Common myeloid progenitor, CD34-positive (primary cell): ENCODE measurements around the gene WDR36.

Experiments
- CTCF ChIA-PET: fragments of 350-600 bp; sonication (Branson Sonifier 250); formaldehyde crosslinking; loops from one replicate; lab custom pipeline; 2021; ENCODE audit warnings: antibody characterized with exemption; lab: Charles Lee
- POLR2A ChIA-PET: fragments of 350-600 bp; sonication (Branson Sonifier 250); formaldehyde crosslinking; loops from one replicate; lab custom pipeline; 2021; ENCODE audit warnings: antibody characterized with exemption; lab: Charles Lee
- DNase-seq, 3 donors: peaks; one replicate each; pipeline versions ENCODE4 v3.0.0 to v3.0.0-alpha.2; 2013
- H3K27ac ChIP-seq, 2 experiments: 1 replicate in 1 of 2; 2 replicates in 1 of 2; pipeline ENCODE4 v1.7.0; 2013; ENCODE audit warnings: inconsistent platforms in 2 of 2, low read length in 2 of 2, mild to moderate bottlenecking in 2 of 2, low read depth in 1 of 2, moderate library complexity in 1 of 2; ENCODE audit not compliant: severe bottlenecking in 2 of 2, insufficient read depth in 1 of 2, poor library complexity in 1 of 2
- H3K27me3 ChIP-seq, 5 experiments: replicated peaks in 2 of 5; 1 replicate in 3 of 5; 2 replicates in 2 of 5; pipeline versions ENCODE4 v1.6.1 to v1.7.0; 2013; ENCODE audit warnings: low read length in 4 of 5, mild to moderate bottlenecking in 2 of 5, moderate library complexity in 2 of 5, inconsistent platforms in 1 of 5; ENCODE audit not compliant: insufficient read depth in 5 of 5, control insufficient read depth in 4 of 5
- H3K36me3 ChIP-seq, 4 experiments: 1 replicate in 2 of 4; 2 replicates in 2 of 4; pipeline versions ENCODE4 v1.6.1 to v1.7.0; 2013; ENCODE audit warnings: low read length in 3 of 4, control low read depth in 1 of 4, mild to moderate bottlenecking in 1 of 4; ENCODE audit not compliant: control insufficient read depth in 4 of 4, insufficient read depth in 4 of 4
- H3K4me1 ChIP-seq, 4 experiments: 1 replicate in 3 of 4; 2 replicates in 1 of 4; pipeline versions ENCODE4 v1.6.1 to v1.7.1; 2013; ENCODE audit warnings: low read length in 3 of 4, mild to moderate bottlenecking in 3 of 4, control low read depth in 1 of 4, inconsistent platforms in 1 of 4, moderate library complexity in 1 of 4; ENCODE audit not compliant: control insufficient read depth in 4 of 4, insufficient read depth in 4 of 4; ENCODE audit errors: control extremely low read depth in 1 of 4
- H3K4me3 ChIP-seq, 7 experiments: 1 replicate in 4 of 7; 2 replicates in 3 of 7; pipeline versions ENCODE4 v1.5.1 to v1.7.0; 2013; ENCODE audit warnings: mild to moderate bottlenecking in 7 of 7, low read length in 6 of 7, moderate library complexity in 6 of 7, inconsistent platforms in 2 of 7, low read depth in 2 of 7, control low read depth in 1 of 7; ENCODE audit not compliant: insufficient read depth in 4 of 7, control insufficient read depth in 1 of 7; ENCODE audit errors: extremely low read depth in 1 of 7
- H3K9me3 ChIP-seq, 5 experiments: 1 replicate in 4 of 5; 2 replicates in 1 of 5; pipeline versions ENCODE4 v1.6.1 to v1.7.1; 2013; ENCODE audit warnings: low read length in 4 of 5, mild to moderate bottlenecking in 2 of 5, inconsistent platforms in 1 of 5, low read depth in 1 of 5, moderate library complexity in 1 of 5; ENCODE audit not compliant: control insufficient read depth in 4 of 5, insufficient read depth in 2 of 5; ENCODE audit errors: control extremely low read depth in 1 of 5
- WGBS: methylation state at CpG from one replicate; pipeline ENCODE4 v1.1.5; 2013; ENCODE audit not compliant: insufficient coverage; 5-methylcytosine and 5-hydroxymethylcytosine counted together

WDR36 gene

DNA sequence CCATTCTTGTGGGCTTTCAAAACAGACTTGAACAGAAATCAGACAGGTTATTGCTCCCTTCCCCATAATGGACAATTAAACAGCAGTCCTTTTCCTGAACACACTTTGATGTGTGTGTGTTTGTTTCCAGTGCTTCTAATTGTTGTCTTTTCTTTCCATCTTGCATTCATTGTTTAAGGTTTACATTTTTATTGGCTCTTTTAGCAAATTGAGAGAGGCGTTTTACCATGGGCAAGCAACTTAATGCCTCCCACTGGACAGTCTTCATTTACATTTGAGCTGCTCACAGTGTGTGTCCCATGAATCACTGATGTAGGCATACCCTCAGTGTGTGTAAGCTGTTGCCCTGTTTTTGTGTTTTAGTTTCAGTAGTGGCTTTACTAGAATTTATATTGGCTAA is 25.0 kb downstream of the WDR36 start:
- Histone ChIP-seq H3K27ac (no peak overlapping the region), H3K4me1 (peaks cover 0 to 12% (median 1%) of the 10 kb centered on the region in 4 experiments), H3K4me3 (no peak overlapping the region), H3K9me3 (no peaks in the 10 kb centered on the region), H3K27me3 (no peaks in the 10 kb centered on the region), H3K36me3 (peaks cover 12 to 68% (median 38%) of the 10 kb centered on the region in 4 experiments)
- ChIA-PET POLR2A (no interaction called here), CTCF (interaction anchor here (1.0 to 1.6 kb wide), 2 partner anchors 10 to 17 kb away, joined by 3 to 4 read pairs; no protein-coding TSS in a partner anchor)
- no peak for DNase-seq
- no CpG with 5 or more reads among the region's 1 CpG for WGBS

DNA sequence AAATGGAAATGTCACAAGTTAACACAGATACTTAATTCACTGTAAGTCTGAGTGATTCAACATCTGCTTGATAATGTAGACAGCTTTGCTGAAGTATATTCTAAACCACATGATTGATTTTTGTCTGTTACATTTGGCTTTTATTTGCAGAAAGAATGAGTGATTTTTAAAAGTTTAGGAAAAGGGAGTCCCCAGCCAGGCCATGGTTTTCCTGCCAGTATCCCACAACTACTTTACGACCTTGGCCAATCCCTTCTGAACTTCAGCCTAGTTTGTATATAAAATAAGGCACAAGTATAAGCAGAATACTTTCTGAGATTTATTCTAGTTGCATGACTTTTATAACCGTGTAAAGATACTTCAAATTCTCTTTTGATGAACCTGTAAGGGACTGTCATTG is 27.1 kb downstream of the WDR36 start:
- Histone ChIP-seq H3K27ac (no peak overlapping the region), H3K36me3 (peaks cover 13 to 70% (median 40%) of the 10 kb centered on the region in 4 experiments), H3K4me1 (peaks cover 0 to 12% (median 1%) of the 10 kb centered on the region in 4 experiments), H3K4me3 (no peak overlapping the region), H3K9me3 (no peaks in the 10 kb centered on the region), H3K27me3 (no peaks in the 10 kb centered on the region)
- POLR2A ChIA-PET = no interaction called here
- no CpG with 5 or more reads among the region's 2 CpGs for WGBS
- CTCF ChIA-PET = interaction anchor here (0.7 kb wide), 1 partner anchor 12 kb away, joined by 4 read pairs; no protein-coding TSS in a partner anchor
- DNase-seq = no peak

DNA sequence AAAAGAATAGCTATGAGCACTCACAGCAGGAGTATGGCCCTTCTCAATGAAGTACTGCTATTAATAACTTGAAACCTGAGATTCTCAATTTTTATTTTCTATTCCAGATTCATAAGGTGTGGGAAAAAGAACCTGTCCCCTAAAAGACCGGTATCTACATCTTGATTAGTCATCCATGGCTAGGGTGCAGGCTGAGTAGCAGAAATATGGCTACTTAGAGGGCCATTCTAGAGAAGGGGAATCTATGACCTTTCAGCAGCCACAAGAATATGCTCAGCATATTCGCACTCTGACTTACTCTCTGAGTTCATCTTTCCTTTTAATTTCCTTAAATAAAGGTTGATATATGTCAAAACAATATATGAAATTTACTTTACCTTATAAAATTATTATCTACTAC is 27.7 kb downstream of the WDR36 start:
- Histone ChIP-seq H3K4me3 (no peak overlapping the region), H3K36me3 (peaks cover 14 to 71% (median 38%) of the 10 kb centered on the region in 4 experiments), H3K9me3 (no peaks in the 10 kb centered on the region), H3K4me1 (peaks cover 0 to 12% (median 1%) of the 10 kb centered on the region in 4 experiments), H3K27ac (no peak overlapping the region), H3K27me3 (no peaks in the 10 kb centered on the region)
- WGBS = no CpG with 5 or more reads among the region's 2 CpGs
- ChIA-PET POLR2A (no interaction called here), CTCF (no interaction called here)
- no peak for DNase-seq

DNA sequence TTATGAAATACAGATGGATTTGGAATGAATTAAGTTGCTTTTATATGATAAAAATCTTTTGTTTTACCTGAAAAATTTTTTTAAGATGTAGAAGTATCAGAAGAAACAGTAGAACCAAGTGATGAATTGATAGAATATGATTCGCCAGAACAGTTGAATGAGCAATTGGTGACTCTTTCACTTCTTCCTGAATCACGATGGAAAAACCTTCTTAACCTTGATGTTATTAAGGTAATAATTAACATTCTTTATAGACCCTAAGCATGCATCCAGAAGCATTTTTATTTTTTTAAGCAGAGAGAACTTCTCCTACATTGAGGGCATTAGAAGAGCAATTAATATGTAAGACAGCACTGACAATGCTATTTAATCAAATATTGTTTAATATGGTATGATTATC is 28.8 kb downstream of the WDR36 start:
- ChIA-PET POLR2A (no interaction called here), CTCF (no interaction called here)
- WGBS = 100% methylated on average over 1 of the region's 2 CpGs
- Histone ChIP-seq H3K4me3 (no peak overlapping the region), H3K36me3 (peaks cover 17 to 79% (median 40%) of the 10 kb centered on the region in 4 experiments), H3K4me1 (peaks cover 0 to 12% (median 1%) of the 10 kb centered on the region in 4 experiments), H3K27ac (no peak overlapping the region), H3K9me3 (no peaks in the 10 kb centered on the region), H3K27me3 (no peaks in the 10 kb centered on the region)
- no peak for DNase-seq

DNA sequence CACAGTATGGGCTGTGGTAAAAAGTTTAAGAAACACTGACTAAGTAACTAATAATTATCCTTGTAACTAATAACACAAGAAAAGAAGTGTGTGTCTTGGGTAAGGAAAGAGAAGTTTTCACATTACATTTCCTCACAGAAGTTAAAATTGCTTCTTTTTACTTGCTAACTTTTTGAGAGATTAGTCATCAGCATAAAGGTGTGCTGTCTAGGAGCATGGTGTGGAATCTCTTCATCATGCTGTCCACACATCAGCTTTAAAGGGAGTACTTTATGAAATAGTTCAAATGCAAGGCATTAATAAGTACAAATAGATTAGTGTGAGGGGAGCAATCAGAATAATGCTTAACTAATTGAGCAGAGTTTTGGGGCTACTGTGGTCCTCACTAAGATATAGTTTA is 29.8 kb downstream of the WDR36 start:
- Histone ChIP-seq H3K27me3 (no peaks in the 10 kb centered on the region), H3K4me3 (no peak overlapping the region), H3K36me3 (peaks cover 15 to 88% (median 47%) of the 10 kb centered on the region in 4 experiments), H3K4me1 (peaks cover 0 to 4% (median 0%) of the 10 kb centered on the region in 4 experiments), H3K27ac (no peak overlapping the region), H3K9me3 (no peaks in the 10 kb centered on the region)
- CTCF ChIA-PET = no interaction called here
- DNase-seq = no peak
- POLR2A ChIA-PET = no interaction called here

DNA sequence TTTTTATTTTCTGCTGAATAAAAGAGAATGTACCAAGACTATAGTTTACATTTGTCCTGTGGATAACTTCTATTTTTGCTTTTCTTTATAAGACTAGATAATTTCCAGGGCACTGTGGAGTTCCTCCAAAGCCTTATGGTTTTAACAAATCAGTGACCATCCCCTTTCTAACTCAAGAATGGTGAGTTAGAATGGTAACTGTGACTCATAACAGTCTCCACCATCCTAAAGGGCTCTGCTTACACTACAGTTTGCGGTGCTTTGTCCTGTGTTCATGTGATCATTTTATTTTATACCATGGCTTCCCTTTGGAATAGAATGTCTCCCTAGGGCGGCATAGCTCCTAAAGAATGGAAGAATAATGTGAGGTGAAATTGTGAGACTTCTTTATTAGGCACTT is 30.2 kb downstream of the WDR36 start:
- DNase-seq = no peak
- WGBS = no CpG with 5 or more reads among the region's 2 CpGs
- ChIA-PET CTCF (no interaction called here), POLR2A (no interaction called here)
- Histone ChIP-seq H3K36me3 (peaks cover 15 to 87% (median 47%) of the 10 kb centered on the region in 4 experiments), H3K4me3 (no peak overlapping the region), H3K4me1 (no peaks in the 10 kb centered on the region), H3K9me3 (no peaks in the 10 kb centered on the region), H3K27ac (no peak overlapping the region), H3K27me3 (no peaks in the 10 kb centered on the region)

DNA sequence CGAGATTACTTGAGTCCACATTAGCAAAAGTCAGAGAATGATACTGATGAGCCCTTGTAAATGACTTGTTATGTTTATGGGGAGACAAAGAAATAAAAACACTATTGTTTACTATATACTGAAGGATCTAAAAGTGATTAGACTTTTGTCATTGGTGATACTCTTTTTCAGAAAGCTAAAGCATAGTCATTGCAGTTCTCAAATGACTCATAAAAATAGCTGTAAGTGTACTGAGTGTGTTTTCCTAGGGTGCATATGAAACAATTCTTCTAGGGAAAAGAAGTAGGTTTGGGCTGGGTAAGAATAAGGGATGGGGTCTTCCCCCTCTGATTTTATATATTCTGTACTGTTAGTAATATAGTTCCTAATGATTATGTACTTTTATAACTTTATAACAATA is 32.6 kb downstream of the WDR36 start:
- no peak for DNase-seq
- H3K9me3 ChIP-seq = no peaks in the 10 kb centered on the region
- H3K27ac ChIP-seq = no peak overlapping the region
- ChIA-PET CTCF (no interaction called here), POLR2A (no interaction called here)
- no peaks in the 10 kb centered on the region for H3K27me3 ChIP-seq
- no peaks in the 10 kb centered on the region for H3K4me1 ChIP-seq
- H3K36me3 ChIP-seq = peaks cover 15 to 69% (median 42%) of the 10 kb centered on the region in 4 experiments
- no peak overlapping the region for H3K4me3 ChIP-seq
- no CpG with 5 or more reads among the region's 1 CpG for WGBS
